BE2C (cell line): ENCODE measurements around the gene KCNJ6.

Source experiments
- DNase-seq: peaks from one replicate; pipeline ENCODE4 v3.0.0-alpha.2; 2020
- H3K27me3 ChIP-seq: fragments of 250-450 bp; sonication (Bioruptor Pico); 2 replicates; pipeline ENCODE4 v1.5.1; 2020; ENCODE audit warnings: mild to moderate bottlenecking
- H3K36me3 ChIP-seq: fragments of 250-450 bp; sonication (Bioruptor Pico); 2 replicates; pipeline ENCODE4 v1.5.1; 2020; ENCODE audit warnings: mild to moderate bottlenecking
- H3K4me1 ChIP-seq: fragments of 250-450 bp; sonication (Bioruptor Pico); 2 replicates; pipeline ENCODE4 v1.5.1; 2020
- H3K4me3 ChIP-seq: 2 replicates; pipeline ENCODE4 v1.5.1; 2011; ENCODE audit warnings: low read depth, low read length
- H3K9me3 ChIP-seq: fragments of 250-450 bp; sonication (Bioruptor Pico); 2 replicates; pipeline ENCODE4 v1.5.1; 2020
- TF ChIP-seq, protein P1 (sequence below): IDR thresholded peaks from 2 replicates; pipeline ENCODE4 v1.5.1; 2012; ENCODE audit warnings: mild to moderate bottlenecking, low read depth, low read length

KCNJ6 gene

DNA sequence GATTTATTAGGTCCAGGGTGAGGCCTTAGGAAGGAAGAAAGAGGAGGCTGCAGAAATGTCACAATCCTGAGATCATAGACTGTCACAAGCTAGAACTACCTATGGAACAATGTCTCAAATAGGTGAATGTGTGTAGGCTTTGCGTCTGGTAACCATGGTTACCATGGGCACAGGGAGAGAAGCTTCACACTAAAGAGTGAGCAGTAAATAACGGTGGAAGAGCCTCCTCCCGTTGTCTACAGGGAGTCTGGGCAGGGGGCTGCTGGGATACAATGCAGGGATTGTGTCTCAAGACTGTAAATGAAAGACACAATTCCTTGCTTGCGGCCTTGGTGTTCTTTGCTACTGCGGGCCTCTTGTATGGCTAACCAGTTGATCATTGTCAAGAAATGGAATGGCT lies 28.2 kb upstream of the KCNJ6 start:
- DNase-seq: no peak
- TF ChIP-seq, protein P1, sequence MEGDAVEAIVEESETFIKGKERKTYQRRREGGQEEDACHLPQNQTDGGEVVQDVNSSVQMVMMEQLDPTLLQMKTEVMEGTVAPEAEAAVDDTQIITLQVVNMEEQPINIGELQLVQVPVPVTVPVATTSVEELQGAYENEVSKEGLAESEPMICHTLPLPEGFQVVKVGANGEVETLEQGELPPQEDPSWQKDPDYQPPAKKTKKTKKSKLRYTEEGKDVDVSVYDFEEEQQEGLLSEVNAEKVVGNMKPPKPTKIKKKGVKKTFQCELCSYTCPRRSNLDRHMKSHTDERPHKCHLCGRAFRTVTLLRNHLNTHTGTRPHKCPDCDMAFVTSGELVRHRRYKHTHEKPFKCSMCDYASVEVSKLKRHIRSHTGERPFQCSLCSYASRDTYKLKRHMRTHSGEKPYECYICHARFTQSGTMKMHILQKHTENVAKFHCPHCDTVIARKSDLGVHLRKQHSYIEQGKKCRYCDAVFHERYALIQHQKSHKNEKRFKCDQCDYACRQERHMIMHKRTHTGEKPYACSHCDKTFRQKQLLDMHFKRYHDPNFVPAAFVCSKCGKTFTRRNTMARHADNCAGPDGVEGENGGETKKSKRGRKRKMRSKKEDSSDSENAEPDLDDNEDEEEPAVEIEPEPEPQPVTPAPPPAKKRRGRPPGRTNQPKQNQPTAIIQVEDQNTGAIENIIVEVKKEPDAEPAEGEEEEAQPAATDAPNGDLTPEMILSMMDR: no peak

DNA sequence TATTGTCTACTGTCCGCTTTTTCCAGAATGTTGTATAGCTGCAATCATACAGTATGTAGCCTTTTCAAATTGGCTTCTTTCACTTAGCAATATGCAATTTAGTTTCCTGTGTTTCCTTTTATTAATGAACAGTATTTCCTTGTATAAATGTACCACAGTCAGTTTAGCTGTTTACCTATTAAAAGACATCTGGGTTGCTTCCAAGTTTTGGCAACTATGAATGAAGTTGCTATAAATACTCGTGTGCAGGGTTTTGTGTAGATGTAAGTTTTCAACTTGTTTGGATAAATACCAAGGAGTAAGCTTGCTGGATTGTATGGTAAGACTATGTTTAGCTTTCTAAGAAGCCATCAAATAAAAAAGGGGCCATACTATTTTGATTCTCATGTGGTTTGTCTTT lies 24.4 kb upstream of the KCNJ6 start:
- H3K4me3 ChIP-seq: no peak overlapping the region
- no peak for DNase-seq
- no peaks in the 10 kb centered on the region for H3K36me3 ChIP-seq
- no peaks in the 10 kb centered on the region for H3K9me3 ChIP-seq
- H3K27me3 ChIP-seq: no peaks in the 10 kb centered on the region
- TF ChIP-seq, protein P1: no peak
- H3K4me1 ChIP-seq: no peaks in the 10 kb centered on the region

More for the DNA sequence above, 28.2 kb upstream of the KCNJ6 start:
- H3K4me3 ChIP-seq: no peak overlapping the region
- no peaks in the 10 kb centered on the region for H3K36me3 ChIP-seq
- no peaks in the 10 kb centered on the region for H3K9me3 ChIP-seq
- H3K4me1 ChIP-seq: no peaks in the 10 kb centered on the region
- H3K27me3 ChIP-seq: no peaks in the 10 kb centered on the region

DNA sequence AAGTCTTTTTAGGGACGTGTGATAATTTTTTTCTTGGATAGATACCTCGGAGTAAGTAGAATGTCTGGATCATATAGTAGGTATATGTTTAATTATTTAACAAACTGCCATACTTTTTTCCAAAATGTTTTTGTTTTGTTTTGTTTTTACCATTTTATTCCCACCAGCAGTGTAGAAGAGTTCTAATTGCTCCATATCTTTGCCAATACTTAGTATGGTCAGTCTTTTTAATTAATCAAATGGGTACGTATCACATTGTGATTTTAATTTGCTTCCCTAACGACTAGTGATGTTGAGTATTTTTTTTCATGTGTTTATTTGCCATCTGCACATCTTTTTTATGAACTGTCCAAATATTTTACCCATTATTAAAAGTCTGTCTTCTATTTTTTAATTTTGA lies 23.6 kb upstream of the KCNJ6 start:
- TF ChIP-seq, protein P1: no peak
- no peaks in the 10 kb centered on the region for H3K4me1 ChIP-seq
- DNase-seq: no peak

DNA sequence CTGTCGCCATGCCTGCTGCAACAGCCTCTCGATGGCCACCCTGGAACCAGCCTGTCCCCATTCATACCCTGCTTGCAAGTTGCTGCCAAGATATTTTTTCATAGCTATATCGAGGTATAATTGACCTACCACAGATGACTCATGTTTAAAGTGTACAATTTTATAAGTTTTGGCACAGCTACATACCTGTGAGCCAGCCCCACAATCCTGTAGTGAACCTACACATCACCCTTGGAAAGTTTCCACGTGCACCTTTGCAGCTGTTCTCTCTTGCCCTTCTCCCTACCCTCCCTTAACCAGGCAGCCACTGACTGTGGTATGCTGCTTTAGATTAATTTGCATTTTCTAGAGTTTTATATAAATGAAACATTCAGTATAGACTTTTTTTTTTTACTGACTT lies 23.0 kb upstream of the KCNJ6 start:
- TF ChIP-seq, protein P1: no peak
- Histone ChIP-seq H3K27me3 (no peaks in the 10 kb centered on the region), H3K9me3 (no peaks in the 10 kb centered on the region), H3K4me1 (no peaks in the 10 kb centered on the region), H3K4me3 (no peak overlapping the region), H3K36me3 (no peaks in the 10 kb centered on the region)
- no peak for DNase-seq

More for the DNA sequence above, 23.6 kb upstream of the KCNJ6 start:
- Histone ChIP-seq H3K27me3 (no peaks in the 10 kb centered on the region), H3K9me3 (no peaks in the 10 kb centered on the region), H3K36me3 (no peaks in the 10 kb centered on the region), H3K4me3 (no peak overlapping the region)

DNA sequence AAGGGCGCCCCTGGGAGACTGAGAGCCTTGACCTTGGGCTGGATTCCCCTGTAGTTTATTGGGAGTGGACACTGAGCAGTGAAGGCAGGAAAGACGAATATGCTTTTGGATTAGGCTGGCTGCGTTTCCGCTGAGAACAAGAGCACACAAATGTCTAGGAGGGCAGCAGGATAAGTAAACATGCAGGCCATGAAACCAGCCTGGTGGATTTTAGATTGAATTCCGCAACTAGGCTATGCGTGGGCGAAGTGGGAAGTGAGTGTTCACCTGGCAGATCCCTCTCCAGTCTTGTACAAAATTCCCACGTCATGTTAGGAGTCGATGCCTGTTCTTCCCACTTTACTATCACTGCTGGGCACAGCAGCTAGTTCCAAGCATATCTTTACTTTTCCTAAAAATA lies 21.4 kb upstream of the KCNJ6 start:
- H3K36me3 ChIP-seq: no peaks in the 10 kb centered on the region
- no peak for DNase-seq
- H3K4me3 ChIP-seq: no peak overlapping the region
- H3K9me3 ChIP-seq: no peaks in the 10 kb centered on the region
- H3K27me3 ChIP-seq: no peaks in the 10 kb centered on the region
- no peaks in the 10 kb centered on the region for H3K4me1 ChIP-seq
- TF ChIP-seq, protein P1: no peak

DNA sequence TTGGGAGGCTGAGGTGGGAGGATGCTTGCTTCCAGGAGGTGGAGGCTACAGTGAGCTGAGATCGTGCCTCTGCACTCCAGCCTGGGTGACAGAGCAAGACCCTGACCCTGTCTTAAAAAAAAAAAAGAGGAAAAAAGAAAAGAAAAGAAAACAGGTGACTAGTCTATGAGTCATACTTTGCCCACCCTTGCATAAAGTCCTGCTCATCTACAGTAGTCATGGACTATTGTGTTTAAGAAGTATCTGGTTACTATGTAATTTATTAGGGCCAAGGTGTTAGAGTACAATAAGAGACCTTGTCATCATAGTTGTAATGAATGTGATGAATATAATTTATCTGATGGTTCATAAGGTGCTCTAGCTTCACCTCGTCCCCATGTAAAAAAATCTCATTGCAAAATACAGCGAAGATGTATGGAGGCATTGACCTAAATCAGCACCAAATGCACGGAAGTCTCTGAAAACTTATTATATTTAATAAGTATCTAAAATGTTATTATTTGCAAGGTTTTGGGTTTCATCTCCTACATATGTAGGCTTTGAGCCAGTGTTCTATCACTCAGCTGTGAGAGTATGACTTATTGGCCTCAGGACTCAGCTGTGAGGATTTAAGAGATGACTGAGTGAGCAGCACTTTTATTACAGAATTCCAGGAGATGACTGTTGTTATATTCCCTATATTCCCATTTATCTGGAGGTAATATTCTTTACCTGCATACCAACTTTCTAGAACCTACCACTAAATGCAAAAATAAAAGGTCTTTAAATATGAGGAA lies 19.9 kb upstream of the KCNJ6 start:
- Histone ChIP-seq H3K9me3 (no peaks in the 10 kb centered on the region), H3K4me3 (no peak overlapping the region), H3K36me3 (no peaks in the 10 kb centered on the region), H3K4me1 (no peaks in the 10 kb centered on the region), H3K27me3 (no peaks in the 10 kb centered on the region)
- no peak for DNase-seq
- TF ChIP-seq, protein P1: no peak
